Heart left ventricle (tissue), 16 donors: ENCODE measurements around the gene GATA2. TPM values are rescaled to one million over a fixed set of nuclear protein-coding genes. Genes with fewer than 3 reads are reported as not detected.

ENCODE experiments used
- ATAC-seq, 4 donors: fragments of 200-7000 bp; cut with Tn5 transposase; one replicate each; pipeline ENCODE4 v1.9.1; 2020 to 2022; ENCODE audit warnings: moderate library complexity in 4 of 4, mild to moderate bottlenecking in 3 of 4, moderate number of reproducible peaks in 1 of 4
- DNase-seq, 5 donors: peaks; one replicate each; pipeline ENCODE4 v3.0.0-alpha.2; 2020
- H3K27ac ChIP-seq, 12 donors: fragments of 200-600 bp; sonication (generic) in 4 of 12; one replicate each; pipeline versions ENCODE4 v1.5.0 to v1.8.0; 2016 to 2022; ENCODE audit warnings: mild to moderate bottlenecking in 2 of 12
- H3K27me3 ChIP-seq, 9 donors: fragments of 200-600 bp; sonication (generic) in 2 of 9; one replicate each; pipeline versions ENCODE4 v1.5.1 to v1.8.0; 2016 to 2022; ENCODE audit warnings: mild to moderate bottlenecking in 3 of 9
- H3K36me3 ChIP-seq, 9 donors: fragments of 200-600 bp; sonication (generic) in 2 of 9; one replicate each; pipeline versions ENCODE4 v1.5.0 to v1.8.0; 2018 to 2022; ENCODE audit warnings: mild to moderate bottlenecking in 2 of 9
- H3K4me1 ChIP-seq, 12 donors: fragments of 200-600 bp; sonication (generic) in 4 of 12; one replicate each; pipeline versions ENCODE4 v1.5.0 to v1.8.0; 2016 to 2022; ENCODE audit warnings: mild to moderate bottlenecking in 3 of 12
- H3K4me3 ChIP-seq, 12 donors: fragments of 200-600 bp; sonication (generic) in 4 of 12; one replicate each; pipeline versions ENCODE4 v1.5.0 to v1.8.0; 2017 to 2022; ENCODE audit warnings: mild to moderate bottlenecking in 9 of 12, moderate library complexity in 4 of 12
- H3K9me3 ChIP-seq, 12 donors: fragments of 200-600 bp; sonication (generic) in 4 of 12; one replicate each; pipeline versions ENCODE4 v1.5.0 to v1.8.0; 2016 to 2022; ENCODE audit warnings: mild to moderate bottlenecking in 1 of 12
- CTCF ChIP-seq, 12 donors: fragments of 200-600 bp; sonication (generic) in 4 of 12; IDR thresholded peaks; one replicate each; pipeline versions ENCODE4 v1.5.0 to v1.8.0; 2018 to 2022; ENCODE audit warnings: antibody characterized with exemption in 12 of 12, mild to moderate bottlenecking in 5 of 12
- POLR2A ChIP-seq, 2 donors: fragments of 450-650 bp; IDR thresholded peaks; one replicate each; pipeline ENCODE4 v1.6.1; 2017; ENCODE audit warnings: antibody characterized with exemption in 2 of 2, mild to moderate bottlenecking in 2 of 2, moderate library complexity in 2 of 2
- WGBS, 4 donors: extraction: QIAGEN DNeasy Blood & Tissue Kit in 2 of 4; methylation state at CpG; one replicate each; pipeline versions ENCODE4 v1.1.5 to v1.1.7; 2013 to 2018; 5-methylcytosine and 5-hydroxymethylcytosine counted together
- intact Hi-C, 10 donors: fragments of 100-400 bp; cut with DNase I; formaldehyde crosslinking; loops; one replicate each; pipeline versions ENCODE4 v1.11.1 to v1.14.2; 2022
- long read RNA-seq, 3 donors: library from polyadenylated mRNA; unstranded; transcript quantifications; one replicate each; pipeline ENCODE4 v2.0.0, GENCODE V29; 2020 to 2021
- polyA plus RNA-seq, 2 donors: library from polyadenylated mRNA; stranded (reverse); fragments of 200-250 nt; gene quantifications; one replicate each; pipeline ENCODE4 v1.2.3, GENCODE V29; 2013
- total RNA-seq, 9 donors: library from RNA; depleted of rRNA in 2 of 9; stranded (reverse); fragments of >200 nt in 2 of 9; fragmentation: NEBNext Ultra II Directional in 3 of 9; extraction: Animal tissue kit (Norgen Biotek cat#: 25700) in 3 of 9; gene quantifications; one replicate each; pipeline versions ENCODE4 v1.1.0 to v1.2.4, GENCODE V29; 2016 to 2023
- donor health status: ischemic (EF 13 %, LVEDD 7.1; RV severe dilation, severe dysfunction).
- donor health status: healthy with polysubstance abuse.
- donor health status: DM: no; HTN: yes; CAD: no.
- donor health status: DM: no; HTN: no; CAD: no.
- donor health status: ischemic (EF 25% LVEDD 6.9; RV normal size, moderate dysfunction).
- donor health status: ischemic (EF 25% LVEDD 5.7; RV mildly dilated, moderate dysfunction).
- donor health status: healthy.
- donor health status: DM: yes; HTN: yes; CAD: no.
- donor health status: ischemic (EF 35%, LVEDD 5.7; RV mildly dilated, moderate dysfunction).
- donor health status: nonischemic (EF 11% LVEDD 7.7; RV severe dilation, severe dysfunction).
- donor health status: DM: yes; HTN: yes; CAD: no.
- donor health status: PGD.
- donor health status: ischemic (EF 29% LVEDD 5.4; RV normal size, mild dysfunction).
- donor health status: nonischemic (EF 23%, LVEDD 6.1; RV moderate dilation, normal function).

The GATA2 gene
- 10 to 100 TPM in 7 of 9 donors, 1 to 10 TPM in 2; 6.0 to 30.7 (median 12.3) TPM for total RNA-seq
- 10 to 100 TPM; 16.8 to 18.2 TPM for polyA plus RNA-seq
- long read RNA-seq, donor 1, partial matches to known transcripts = 24 of 24 reads
- long read RNA-seq, donor 1, other reads (novel, unspliced or antisense) = 0 of 24 reads
- long read RNA-seq, donor 2, partial matches to known transcripts = 50 of 52 reads
- long read RNA-seq, donor 2, other reads (novel, unspliced or antisense) = 1 of 52 reads
- long read RNA-seq, donor 3, partial matches to known transcripts = 16 of 16 reads
- long read RNA-seq, donor 3, other reads (novel, unspliced or antisense) = 0 of 16 reads

GRCh38 chr3:128492671-128493569 lies at the start of gene GATA2:
Gene GATA2, minus strand, starts transcription at chr3:128493201. Its CDS starts 6,170 bp downstream, at chr3:128487031.
- peak in 1 of 5 donors; percentile 25 for DNase-seq
- peaks cover 32 to 86% (median 57%) of the 10 kb centered on the region in 9 donors for H3K27me3 ChIP-seq
- H3K27ac ChIP-seq = no peak within 1 kb of the TSS
- peak in 2 of 12 donors; percentile 7 to 17 for TF ChIP-seq CTCF (IDR thresholded peaks at IDR 0.05)
- TF ChIP-seq POLR2A (IDR thresholded peaks at IDR 0.05) = no peak
- H3K9me3 ChIP-seq = no peaks in the 10 kb centered on the region
- peaks cover 8 to 70% (median 43%) of the 10 kb centered on the region in 12 donors for H3K4me1 ChIP-seq
- intact Hi-C loops = loop anchor here in 5 of 10 donors (5.0 to 10.0 kb wide), 5 partner anchors 168 to 398 kb away; no protein-coding TSS in a partner anchor
- H3K36me3 ChIP-seq = peaks cover 0 to 9% (median 0%) of the 10 kb centered on the region in 9 donors
- peak within 1 kb of the TSS in 10 of 12 donors; percentile 2 to 79 (median 22) for H3K4me3 ChIP-seq
- no peak for ATAC-seq
- WGBS, 4 donors = 24 to 64% (median 50%) methylated on average over 40 to 78 of the region's 78 CpGs

- TF ChIP-seq CTCF (IDR thresholded peaks at IDR 0.05) (no peak), POLR2A (IDR thresholded peaks at IDR 0.05) (no peak)
- DNase-seq (no peak), ATAC-seq (no peak)
- Histone ChIP-seq H3K27me3 (peaks cover 0 to 4% (median 0%) of the 10 kb centered on the region in 9 donors), H3K4me1 (no peaks in the 10 kb centered on the region), H3K9me3 (peaks cover 0 to 14% (median 2%) of the 10 kb centered on the region in 12 donors), H3K36me3 (no peaks in the 10 kb centered on the region), H3K4me3 (no peak overlapping the region), H3K27ac (no peak overlapping the region)
- intact Hi-C loops = loop anchor here in 1 of 10 donors (2.0 kb wide), 1 partner anchor 36 kb away; no protein-coding TSS in a partner anchor
- 86 to 93% (median 89%) methylated on average over 2 of the region's 2 CpGs for WGBS, 4 donors
These were observed 48.2 kb upstream of the GATA2 start for GRCh38 chr3:128541246-128541645.

GRCh38 chr3:128539376-128539775 lies 46.4 kb upstream of the GATA2 start:
- DNase-seq (no peak), ATAC-seq (no peak)
- Histone ChIP-seq H3K4me3 (no peak overlapping the region), H3K4me1 (no peaks in the 10 kb centered on the region), H3K36me3 (no peaks in the 10 kb centered on the region), H3K27me3 (peaks cover 0 to 12% (median 0%) of the 10 kb centered on the region in 9 donors), H3K27ac (no peak overlapping the region), H3K9me3 (peaks cover 0 to 14% (median 2%) of the 10 kb centered on the region in 12 donors)
- intact Hi-C loops = no loop called here
- no peak for TF ChIP-seq CTCF (IDR thresholded peaks at IDR 0.05)
- TF ChIP-seq POLR2A (IDR thresholded peaks at IDR 0.05) = no peak
- 90 to 98% (median 93%) methylated on average over 3 of the region's 3 CpGs for WGBS, 4 donors
